Breast epithelium (tissue), 4 donors: ENCODE results near the gene HTRA3. TPM values are rescaled to one million over a fixed set of nuclear protein-coding genes. Genes with fewer than 3 reads are reported as not detected.
A peak's percentile ranks its signal among the peaks of the same experiment; 100 is the strongest.

Experiments
- DNase-seq, 2 donors: peaks; one replicate each; pipeline ENCODE4 v3.0.0-alpha.2; 2019; ENCODE audit warnings: low spot score in 2 of 2
- H3K27ac ChIP-seq, 2 donors: fragments of 200-600 bp; sonication (generic) in 1 of 2; one replicate each; pipeline ENCODE4 v1.5.1; 2016 to 2019; ENCODE audit warnings: mild to moderate bottlenecking in 1 of 2
- H3K27me3 ChIP-seq, 2 donors: fragments of 200-600 bp; sonication (generic) in 1 of 2; one replicate each; pipeline versions ENCODE4 v1.5.1 to v1.6.0; 2017 to 2019; ENCODE audit warnings: control low read depth in 1 of 2, mild to moderate bottlenecking in 1 of 2
- H3K36me3 ChIP-seq: fragments of 200-600 bp; one replicate; pipeline ENCODE4 v1.5.1; 2019
- H3K4me1 ChIP-seq, 2 donors: fragments of 200-600 bp; sonication (generic); one replicate each; pipeline ENCODE4 v1.5.1; 2016 to 2019; ENCODE audit warnings: control low read depth in 1 of 2
- H3K4me3 ChIP-seq, 3 donors: fragments of 200-600 bp; sonication (generic); 1 replicate in 2 of 3; 2 replicates in 1 of 3; pipeline ENCODE4 v1.5.1; 2016 to 2019; ENCODE audit warnings: mild to moderate bottlenecking in 3 of 3, moderate library complexity in 2 of 3
- H3K9me3 ChIP-seq, 2 donors: fragments of 200-600 bp; sonication (generic) in 1 of 2; one replicate each; pipeline ENCODE4 v1.5.1; 2016 to 2019; ENCODE audit warnings: control low read depth in 1 of 2
- CTCF ChIP-seq, 3 donors: fragments of 450-650 bp; IDR thresholded peaks; one replicate each; pipeline ENCODE4 v1.5.1; 2016 to 2017; ENCODE audit warnings: antibody characterized with exemption in 3 of 3, mild to moderate bottlenecking in 3 of 3, moderate library complexity in 3 of 3
- POLR2A ChIP-seq: fragments of 450-650 bp; IDR thresholded peaks from one replicate; pipeline ENCODE4 v1.6.1; 2016; ENCODE audit warnings: antibody characterized with exemption, mild to moderate bottlenecking, moderate library complexity
- POLR2AphosphoS5 ChIP-seq, 3 donors: sonication (generic); formaldehyde crosslinking; IDR thresholded peaks; one replicate each; pipeline ENCODE4 v1.6.1; 2017; ENCODE audit warnings: antibody characterized with exemption in 3 of 3
- intact Hi-C: fragments of 100-400 bp; cut with DNase I; formaldehyde crosslinking; loops from one replicate; pipeline ENCODE4 v1.15.1; 2023; ENCODE audit warnings: low total_unique reads
- total RNA-seq, 3 donors: library from RNA; depleted of rRNA; stranded (reverse); fragments of >200 nt; gene quantifications; one replicate each; pipeline ENCODE4 v1.1.0, GENCODE V29; 2016

HTRA3 gene
- total RNA-seq, 3 donors from 2014 or later, result 8.5 to 53.9 (median 19.7) TPM

- no peaks in the 10 kb centered on the region for H3K36me3 ChIP-seq
- intact Hi-C loops, result loop anchor here (2.0 kb wide), 1 partner anchor 63 kb away; no protein-coding TSS in a partner anchor
- no peak for TF ChIP-seq CTCF (IDR thresholded peaks at IDR 0.05)
- no peaks in the 10 kb centered on the region for H3K27me3 ChIP-seq
- H3K4me3 ChIP-seq, result no peak overlapping the region
- H3K9me3 ChIP-seq, result no peaks in the 10 kb centered on the region
- no peak for DNase-seq
- H3K4me1 ChIP-seq, result no peaks in the 10 kb centered on the region
- H3K27ac ChIP-seq, result peak overlapping the region in 1 of 2 donors; percentile 48
Measured at GRCh38 chr4:8279321-8280157, 10.0 kb downstream of the HTRA3 start.

GRCh38 chr4:8280158-8280875 lies 10.8 kb downstream of the HTRA3 start:
- TF ChIP-seq POLR2AphosphoS5 (IDR thresholded peaks at IDR 0.05), result no peak
- TF ChIP-seq CTCF (IDR thresholded peaks at IDR 0.05), result no peak
- TF ChIP-seq POLR2A, result no peak
- Histone ChIP-seq H3K4me3 (no peak overlapping the region), H3K36me3 (no peaks in the 10 kb centered on the region), H3K9me3 (no peaks in the 10 kb centered on the region), H3K27me3 (no peaks in the 10 kb centered on the region), H3K27ac (peak overlapping the region in 1 of 2 donors; percentile 80), H3K4me1 (no peaks in the 10 kb centered on the region)
- intact Hi-C loops, result no loop called here
- no peak for DNase-seq

- peak overlapping the region in 1 of 2 donors; percentile 80 for H3K27ac ChIP-seq
- H3K27me3 ChIP-seq, result no peaks in the 10 kb centered on the region
- no peak for TF ChIP-seq POLR2AphosphoS5 (IDR thresholded peaks at IDR 0.05)
- intact Hi-C loops, result no loop called here
- no peaks in the 10 kb centered on the region for H3K4me1 ChIP-seq
- DNase-seq, result no peak
- H3K36me3 ChIP-seq, result no peaks in the 10 kb centered on the region
- no peaks in the 10 kb centered on the region for H3K9me3 ChIP-seq
- no peak overlapping the region for H3K4me3 ChIP-seq
Measured at GRCh38 chr4:8280876-8281440, 11.4 kb downstream of the HTRA3 start.

GRCh38 chr4:8281519-8282133 lies 12.1 kb downstream of the HTRA3 start:
- TF ChIP-seq CTCF (IDR thresholded peaks at IDR 0.05) (no peak), POLR2AphosphoS5 (IDR thresholded peaks at IDR 0.05) (peak in 2 of 3 donors; percentile 15 to 41), POLR2A (no peak)

GRCh38 chr4:8282134-8282641 lies 12.6 kb downstream of the HTRA3 start:
- H3K9me3 ChIP-seq, result no peaks in the 10 kb centered on the region
- no peaks in the 10 kb centered on the region for H3K27me3 ChIP-seq
- H3K27ac ChIP-seq, result peak overlapping the region in 1 of 2 donors; percentile 80
- H3K4me3 ChIP-seq, result no peak overlapping the region
- intact Hi-C loops, result no loop called here
- H3K4me1 ChIP-seq, result no peaks in the 10 kb centered on the region
- TF ChIP-seq POLR2A (no peak), POLR2AphosphoS5 (IDR thresholded peaks at IDR 0.05) (no peak)
- DNase-seq, result no peak
- H3K36me3 ChIP-seq, result no peaks in the 10 kb centered on the region

More at GRCh38 chr4:8281519-8282133, 12.1 kb downstream of the HTRA3 start:
- H3K4me3 ChIP-seq, result no peak overlapping the region
- no peaks in the 10 kb centered on the region for H3K36me3 ChIP-seq
- DNase-seq, result peak in 1 of 2 donors; percentile 32
- intact Hi-C loops, result no loop called here
- no peaks in the 10 kb centered on the region for H3K9me3 ChIP-seq
- no peaks in the 10 kb centered on the region for H3K27me3 ChIP-seq
- peak overlapping the region in 1 of 2 donors; percentile 80 for H3K27ac ChIP-seq
- H3K4me1 ChIP-seq, result no peaks in the 10 kb centered on the region
